K562 (cell line): ENCODE data around the gene MAST1. TPM values are rescaled to one million over a fixed set of nuclear protein-coding genes. Genes with fewer than 3 reads are reported as not detected.

Source experiments
- BHLHE40 ChIP-seq: IDR thresholded peaks from 2 replicates; pipeline ENCODE4 v1.6.1; 2011; ENCODE audit warnings: low read length, improper control_type of control experiment
- CBX2 ChIP-seq: fragments of 200-600 bp; sonication (generic); IDR thresholded peaks from one replicate; pipeline ENCODE4 v1.6.1; 2012; ENCODE audit warnings: mild to moderate bottlenecking, low read length, inconsistent platforms; ENCODE audit not compliant: insufficient read depth, poor library complexity, severe bottlenecking
- CBX3 ChIP-seq, 2 experiments: IDR thresholded peaks; 1 replicate in 1 of 2; 2 replicates in 1 of 2; pipeline ENCODE4 v1.6.1; 2012; ENCODE audit warnings: inconsistent platforms in 2 of 2, low read length in 2 of 2, borderline replicate concordance in 1 of 2, control low read depth in 1 of 2
- CBX5 ChIP-seq: IDR thresholded peaks from 2 replicates; pipeline ENCODE4 v1.6.1; 2014; ENCODE audit warnings: low read depth, borderline replicate concordance
- CEBPG ChIP-seq, 3 experiments: fragments of 200-800 bp in 1 of 3; sonication (Bioruptor generic) in 1 of 3; sonication (generic) in 1 of 3; formaldehyde crosslinking in 1 of 3; IDR thresholded peaks in 2 of 3; conservative IDR thresholded peaks in 1 of 3; 2 replicates each; pipeline versions ENCODE4 v1.6.1 to v1.8.0; 2016 to 2022; ENCODE audit warnings: missing compliant biosample characterization in 2 of 3, missing genetic modification characterization in 2 of 3, mild to moderate bottlenecking in 1 of 3, missing genetic modification reagents in 1 of 3
- EZH2 ChIP-seq: IDR thresholded peaks from 2 replicates; pipeline ENCODE4 v1.6.1; 2012; ENCODE audit warnings: low read depth, mild to moderate bottlenecking, inconsistent platforms, low read length, borderline replicate concordance
- GABPB1 ChIP-seq: sonication (generic); formaldehyde crosslinking; IDR thresholded peaks from 2 replicates; pipeline ENCODE4 v1.8.0; 2022; ENCODE audit warnings: mild to moderate bottlenecking, missing genetic modification reagents
- JUNB ChIP-seq: fragments of 450-650 bp; formaldehyde crosslinking; conservative IDR thresholded peaks from 2 replicates; pipeline ENCODE4 v1.4.0; 2020; ENCODE audit warnings: mild to moderate bottlenecking
- KAT7 ChIP-seq: sonication (generic); formaldehyde crosslinking; IDR thresholded peaks from 2 replicates; pipeline ENCODE4 v1.8.0; 2022; ENCODE audit warnings: missing genetic modification reagents, mild to moderate bottlenecking, borderline replicate concordance
- MBD2 ChIP-seq: sonication (generic); IDR thresholded peaks from 2 replicates; pipeline ENCODE4 v1.6.1; 2016; ENCODE audit warnings: low read depth, borderline replicate concordance
- NEUROD1 ChIP-seq: fragments of 150-350 bp; IDR thresholded peaks from 2 replicates; pipeline ENCODE4 v1.6.1; 2014; ENCODE audit warnings: borderline replicate concordance, low read length, low read depth; ENCODE audit not compliant: partially characterized antibody
- PML ChIP-seq: IDR thresholded peaks from 2 replicates; pipeline ENCODE4 v1.6.1; 2012; ENCODE audit warnings: low read length, inconsistent platforms
- RFX5 ChIP-seq: IDR thresholded peaks from 2 replicates; pipeline ENCODE4 v1.6.1; 2011; ENCODE audit warnings: low read depth, mild to moderate bottlenecking, improper control_type of control experiment, low read length
- TAF9B ChIP-seq: fragments of 450-650 bp; IDR thresholded peaks from 2 replicates; pipeline ENCODE4 v1.6.1; 2018; ENCODE audit warnings: mild to moderate bottlenecking; ENCODE audit not compliant: partially characterized antibody
- ZNF282 ChIP-seq: sonication (generic); formaldehyde crosslinking; IDR thresholded peaks from 2 replicates; pipeline ENCODE4 v1.8.1; 2023; ENCODE audit warnings: missing genetic modification reagents
- ZNF512 ChIP-seq: IDR thresholded peaks from 2 replicates; pipeline ENCODE4 v1.6.1; 2016; ENCODE audit warnings: missing genetic modification characterization, missing compliant biosample characterization
- ZNF76 ChIP-seq: fragments of 250-450 bp; sonication (Bioruptor Pico); IDR thresholded peaks from 2 replicates; pipeline ENCODE4 v1.4.0; 2020; ENCODE audit warnings: mild to moderate bottlenecking, moderate library complexity, borderline replicate concordance
- polyA plus RNA-seq, 8 experiments: library from polyadenylated mRNA; depleted of rRNA in 4 of 8; stranded (reverse) in 5 of 8; unstranded in 3 of 8; fragments of >200 nt; fragmentation: Nextera tagmentation in 2 of 8; fragmentation: Illumina TruSeq in 1 of 8; extraction: Ambion mirVana in 2 of 8; extraction: Trizol in 1 of 8; gene quantifications; 2 replicates each; pipeline versions ENCODE4 v1.2.1 to v1.2.3, GENCODE V29; 2011 to 2014; ENCODE audit warnings: inconsistent platforms in 1 of 8, missing spikeins in 1 of 8
- total RNA-seq, 7 experiments: library from RNA; depleted of rRNA in 6 of 7; stranded (reverse); fragments of >200 nt in 6 of 7; fragmentation: Illumina TruSeq in 2 of 7; extraction: Trizol in 2 of 7; gene quantifications; 2 replicates each; pipeline versions ENCODE4 v1.2.1 to v1.2.3, GENCODE V29; 2011 to 2021; ENCODE audit warnings: low replicate concordance in 1 of 7
- TF ChIP-seq, protein P1 (sequence below): IDR thresholded peaks from 2 replicates; pipeline ENCODE4 v1.6.1; 2014; ENCODE audit warnings: antibody characterized with exemption
- TF ChIP-seq, protein P2 (sequence below), 3 experiments: IDR thresholded peaks in 2 of 3; conservative IDR thresholded peaks in 1 of 3; 2 replicates each; pipeline ENCODE4 v1.5.1; 2011 to 2012; ENCODE audit warnings: low read length in 3 of 3, mild to moderate bottlenecking in 3 of 3, control low read depth in 2 of 3, improper control_type of control experiment in 1 of 3, inconsistent platforms in 1 of 3, low read depth in 1 of 3, mixed read lengths in 1 of 3, moderate library complexity in 1 of 3; ENCODE audit not compliant: insufficient read depth in 2 of 3

The MAST1 gene
- total and polyA plus RNA-seq, 9 of the 15 experiments (the other 6 are each of a cell fraction or from before 2014, with no cell fraction given) = 0.48 to 10.3 (median 3.9) TPM

DNA sequence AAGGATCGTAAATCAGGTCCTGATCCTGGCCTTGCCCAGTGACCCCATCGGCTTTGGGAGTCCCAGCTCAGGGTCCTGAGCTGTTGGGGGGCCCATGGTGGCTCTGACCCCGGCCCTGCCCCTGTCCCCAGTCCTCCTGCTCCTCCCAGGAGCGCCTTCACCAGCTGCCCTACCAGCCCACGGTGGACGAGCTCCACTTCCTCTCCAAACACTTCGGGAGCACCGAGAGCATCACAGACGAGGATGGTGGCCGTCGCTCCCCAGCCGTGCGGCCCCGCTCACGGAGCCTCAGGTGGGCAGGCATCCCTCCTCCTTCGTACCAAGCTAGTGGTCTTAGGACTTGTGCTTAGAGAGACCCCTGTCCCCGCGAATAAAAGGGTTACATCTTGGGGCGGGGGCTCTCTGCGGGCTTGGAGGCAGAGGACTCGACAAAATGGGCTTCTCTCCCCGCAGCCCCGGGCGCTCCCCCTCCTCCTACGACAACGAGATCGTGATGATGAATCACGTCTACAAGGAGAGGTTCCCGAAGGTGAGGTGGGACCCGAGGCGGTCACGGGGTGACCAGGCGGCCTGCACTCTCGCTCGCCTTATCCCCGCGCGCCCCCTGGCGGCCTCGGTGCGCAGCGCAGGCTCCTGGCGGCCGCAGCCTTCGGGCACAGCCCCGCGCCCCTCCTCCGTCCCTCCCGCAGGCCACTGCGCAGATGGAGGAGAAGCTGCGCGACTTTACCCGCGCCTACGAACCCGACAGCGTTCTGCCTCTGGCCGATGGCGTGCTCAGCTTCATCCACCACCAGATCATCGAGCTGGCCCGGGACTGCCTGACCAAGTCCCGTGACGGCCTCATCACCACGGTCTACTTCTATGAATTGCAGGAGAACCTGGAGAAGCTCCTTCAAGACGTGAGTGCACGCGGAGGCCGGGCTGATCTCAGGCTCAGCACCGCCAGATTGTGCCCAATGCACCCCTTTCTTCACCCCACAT lies 9.1 kb downstream of the MAST1 start (continued):
- no peak for TF ChIP-seq PML
- TF ChIP-seq, protein P1, sequence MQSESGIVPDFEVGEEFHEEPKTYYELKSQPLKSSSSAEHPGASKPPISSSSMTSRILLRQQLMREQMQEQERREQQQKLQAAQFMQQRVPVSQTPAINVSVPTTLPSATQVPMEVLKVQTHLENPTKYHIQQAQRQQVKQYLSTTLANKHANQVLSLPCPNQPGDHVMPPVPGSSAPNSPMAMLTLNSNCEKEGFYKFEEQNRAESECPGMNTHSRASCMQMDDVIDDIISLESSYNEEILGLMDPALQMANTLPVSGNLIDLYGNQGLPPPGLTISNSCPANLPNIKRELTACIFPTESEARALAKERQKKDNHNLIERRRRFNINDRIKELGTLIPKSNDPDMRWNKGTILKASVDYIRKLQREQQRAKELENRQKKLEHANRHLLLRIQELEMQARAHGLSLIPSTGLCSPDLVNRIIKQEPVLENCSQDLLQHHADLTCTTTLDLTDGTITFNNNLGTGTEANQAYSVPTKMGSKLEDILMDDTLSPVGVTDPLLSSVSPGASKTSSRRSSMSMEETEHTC = peak; percentile 97
- no peak for TF ChIP-seq NEUROD1
- no peak for TF ChIP-seq CEBPG (CRISPR knock-in tag; IDR thresholded peaks at IDR 0.05)
- TF ChIP-seq CEBPG (tag; conservative IDR thresholded peaks at IDR 0.05 in 1 of 2, IDR thresholded peaks at IDR 0.05 in 1 of 2) = no peak
- TF ChIP-seq TAF9B = no peak
- TF ChIP-seq CBX3 (IDR thresholded peaks at IDR 0.05; ENCODE audit: borderline replicate concordance in 1 of 2, low read length in 2 of 2) = peak in 1 of 2 experiments; percentile 36; a peak in 1 of 3 replicates
- no peak for TF ChIP-seq JUNB (CRISPR knock-in tag)
- peak; percentile 73 for TF ChIP-seq BHLHE40
- no peak for TF ChIP-seq ZNF512 (tag)
- no peak for TF ChIP-seq EZH2
- TF ChIP-seq ZNF282 = 0 out of 2 replicates have a peak, but pooled peaks have one; percentile 52
- TF ChIP-seq, protein P2, sequence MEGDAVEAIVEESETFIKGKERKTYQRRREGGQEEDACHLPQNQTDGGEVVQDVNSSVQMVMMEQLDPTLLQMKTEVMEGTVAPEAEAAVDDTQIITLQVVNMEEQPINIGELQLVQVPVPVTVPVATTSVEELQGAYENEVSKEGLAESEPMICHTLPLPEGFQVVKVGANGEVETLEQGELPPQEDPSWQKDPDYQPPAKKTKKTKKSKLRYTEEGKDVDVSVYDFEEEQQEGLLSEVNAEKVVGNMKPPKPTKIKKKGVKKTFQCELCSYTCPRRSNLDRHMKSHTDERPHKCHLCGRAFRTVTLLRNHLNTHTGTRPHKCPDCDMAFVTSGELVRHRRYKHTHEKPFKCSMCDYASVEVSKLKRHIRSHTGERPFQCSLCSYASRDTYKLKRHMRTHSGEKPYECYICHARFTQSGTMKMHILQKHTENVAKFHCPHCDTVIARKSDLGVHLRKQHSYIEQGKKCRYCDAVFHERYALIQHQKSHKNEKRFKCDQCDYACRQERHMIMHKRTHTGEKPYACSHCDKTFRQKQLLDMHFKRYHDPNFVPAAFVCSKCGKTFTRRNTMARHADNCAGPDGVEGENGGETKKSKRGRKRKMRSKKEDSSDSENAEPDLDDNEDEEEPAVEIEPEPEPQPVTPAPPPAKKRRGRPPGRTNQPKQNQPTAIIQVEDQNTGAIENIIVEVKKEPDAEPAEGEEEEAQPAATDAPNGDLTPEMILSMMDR (IDR thresholded peaks at IDR 0.05 in 2 of 3, conservative IDR thresholded peaks at IDR 0.05 in 1 of 3; ENCODE audit: insufficient read depth in 2 of 3, low read depth in 1 of 3, low read length in 3 of 3) = peak; percentile 97 to 98 (median 97)
- peak; percentile 70; the same call in 1 of the 2 replicates for TF ChIP-seq CBX5
- TF ChIP-seq ZNF76 (CRISPR knock-in tag) = no peak
- TF ChIP-seq RFX5 = no peak
- no peak for TF ChIP-seq MBD2
- TF ChIP-seq CBX2 = no peak
- peak; percentile 78 for TF ChIP-seq GABPB1 (CRISPR knock-in tag)
- no peak; the same call in 1 of the 2 replicates for TF ChIP-seq KAT7 (CRISPR knock-in tag)
